Cardiac fibroblast (primary cell): ENCODE results near the gene PCDHGA6.

Source experiments
- DNase-seq, 2 donors: peaks; one replicate each; pipeline versions ENCODE4 v3.0.0 to v3.0.0-alpha.2; 2010; ENCODE audit warnings: low read depth in 2 of 2
- H3K4me3 ChIP-seq, 2 donors: replicated peaks in 1 of 2; 1 replicate in 1 of 2; 2 replicates in 1 of 2; pipeline ENCODE4 v1.5.1; 2011; ENCODE audit warnings: low read depth in 2 of 2, low read length in 2 of 2, mild to moderate bottlenecking in 2 of 2, moderate library complexity in 1 of 2
- TF ChIP-seq, protein P1 (sequence below): IDR thresholded peaks from one replicate; pipeline ENCODE4 v1.5.1; 2011; ENCODE audit warnings: low read depth, mild to moderate bottlenecking, low read length, inconsistent platforms

Gene PCDHGA6

DNA sequence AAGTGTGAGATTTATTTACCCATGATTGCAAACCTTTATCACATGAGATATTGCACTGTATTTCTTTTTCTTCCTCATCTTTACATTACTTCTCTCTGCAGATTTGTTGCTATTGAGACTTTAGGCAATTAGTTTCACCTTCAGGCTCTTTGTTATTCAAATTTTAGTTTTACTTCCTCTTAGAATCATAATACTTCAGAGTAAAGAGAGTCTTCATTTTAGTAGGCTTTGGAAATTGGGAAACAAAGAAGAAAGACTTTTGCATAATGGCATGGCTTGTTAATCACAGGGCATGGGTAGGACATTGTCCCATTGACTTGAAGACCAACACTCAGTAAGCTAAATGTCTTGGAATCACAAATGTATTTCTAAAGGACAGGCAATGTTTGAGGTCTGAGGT, 11.0 kb upstream of the PCDHGA6 start:
- TF ChIP-seq, protein P1, sequence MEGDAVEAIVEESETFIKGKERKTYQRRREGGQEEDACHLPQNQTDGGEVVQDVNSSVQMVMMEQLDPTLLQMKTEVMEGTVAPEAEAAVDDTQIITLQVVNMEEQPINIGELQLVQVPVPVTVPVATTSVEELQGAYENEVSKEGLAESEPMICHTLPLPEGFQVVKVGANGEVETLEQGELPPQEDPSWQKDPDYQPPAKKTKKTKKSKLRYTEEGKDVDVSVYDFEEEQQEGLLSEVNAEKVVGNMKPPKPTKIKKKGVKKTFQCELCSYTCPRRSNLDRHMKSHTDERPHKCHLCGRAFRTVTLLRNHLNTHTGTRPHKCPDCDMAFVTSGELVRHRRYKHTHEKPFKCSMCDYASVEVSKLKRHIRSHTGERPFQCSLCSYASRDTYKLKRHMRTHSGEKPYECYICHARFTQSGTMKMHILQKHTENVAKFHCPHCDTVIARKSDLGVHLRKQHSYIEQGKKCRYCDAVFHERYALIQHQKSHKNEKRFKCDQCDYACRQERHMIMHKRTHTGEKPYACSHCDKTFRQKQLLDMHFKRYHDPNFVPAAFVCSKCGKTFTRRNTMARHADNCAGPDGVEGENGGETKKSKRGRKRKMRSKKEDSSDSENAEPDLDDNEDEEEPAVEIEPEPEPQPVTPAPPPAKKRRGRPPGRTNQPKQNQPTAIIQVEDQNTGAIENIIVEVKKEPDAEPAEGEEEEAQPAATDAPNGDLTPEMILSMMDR: no peak
- no peak overlapping the region for H3K4me3 ChIP-seq
- DNase-seq: no peak

DNA sequence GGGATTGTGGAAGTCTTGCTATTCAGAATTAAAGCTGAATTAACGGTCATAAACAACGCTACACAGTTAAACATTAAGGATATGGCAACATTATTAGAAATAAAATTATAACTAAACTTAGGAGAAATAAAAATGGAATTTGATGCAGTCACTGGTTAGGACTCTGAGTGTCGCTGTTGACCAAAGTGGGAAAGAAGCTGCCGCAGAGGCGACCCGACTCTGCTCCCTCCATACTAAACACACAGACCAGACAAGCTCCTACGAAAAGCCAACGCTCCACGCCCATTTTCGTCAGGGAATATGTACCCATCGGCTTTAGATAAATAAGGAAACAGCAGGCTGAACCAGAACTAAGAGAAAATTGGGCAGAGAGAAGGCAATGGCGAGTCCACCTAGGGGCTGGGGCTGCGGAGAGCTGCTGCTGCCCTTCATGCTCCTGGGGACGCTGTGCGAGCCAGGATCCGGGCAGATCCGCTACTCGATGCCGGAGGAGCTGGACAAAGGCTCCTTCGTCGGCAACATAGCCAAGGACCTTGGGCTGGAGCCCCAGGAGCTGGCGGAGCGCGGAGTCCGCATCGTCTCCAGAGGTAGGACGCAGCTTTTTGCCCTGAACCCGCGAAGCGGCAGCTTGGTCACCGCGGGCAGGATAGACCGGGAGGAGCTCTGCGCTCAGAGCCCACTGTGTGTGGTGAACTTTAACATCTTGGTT, 9.6 kb upstream of the PCDHGA6 start, which contains the start of gene PCDHGA5:
Gene PCDHGA5 (plus strand): TSS at position 211 of the 709 bp plus-strand sequence. CDS start 169 bp downstream, at position 380.
- TF ChIP-seq, protein P1: no peak
- peak within 1 kb of the TSS; percentile 9 to 24 for H3K4me3 ChIP-seq
- peak; percentile 22 to 38 for DNase-seq

DNA sequence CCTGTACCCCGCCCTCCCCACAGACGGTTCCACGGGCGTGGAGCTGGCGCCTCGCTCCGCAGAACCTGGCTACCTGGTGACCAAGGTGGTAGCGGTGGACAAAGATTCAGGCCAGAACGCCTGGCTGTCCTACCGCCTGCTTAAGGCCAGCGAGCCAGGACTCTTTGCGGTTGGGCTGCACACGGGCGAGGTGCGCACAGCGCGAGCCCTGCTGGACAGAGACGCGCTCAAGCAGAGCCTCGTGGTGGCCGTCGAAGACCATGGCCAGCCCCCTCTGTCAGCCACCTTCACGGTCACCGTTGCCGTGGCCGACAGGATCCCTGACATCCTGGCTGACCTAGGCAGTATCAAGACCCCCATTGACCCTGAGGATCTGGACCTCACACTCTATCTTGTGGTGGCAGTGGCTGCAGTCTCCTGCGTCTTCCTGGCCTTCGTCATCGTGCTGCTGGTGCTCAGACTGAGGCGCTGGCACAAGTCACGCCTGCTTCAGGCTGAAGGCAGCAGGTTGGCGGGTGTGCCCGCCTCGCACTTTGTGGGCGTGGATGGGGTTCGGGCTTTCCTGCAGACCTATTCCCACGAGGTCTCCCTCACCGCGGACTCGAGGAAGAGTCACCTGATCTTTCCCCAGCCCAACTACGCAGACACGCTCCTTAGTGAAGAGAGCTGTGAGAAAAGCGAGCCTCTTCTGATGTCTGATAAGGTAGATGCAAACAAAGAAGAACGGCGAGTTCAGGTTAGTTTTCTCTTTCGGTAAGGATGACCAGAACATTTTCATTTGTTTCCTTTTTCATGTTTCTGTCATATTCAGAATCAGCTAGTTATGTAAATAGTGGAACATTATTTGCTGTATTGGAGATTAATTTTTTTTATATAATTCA, 7.4 kb upstream of the PCDHGA6 start:
- TF ChIP-seq, protein P1: no peak
- no peak overlapping the region for H3K4me3 ChIP-seq
- no peak for DNase-seq

DNA sequence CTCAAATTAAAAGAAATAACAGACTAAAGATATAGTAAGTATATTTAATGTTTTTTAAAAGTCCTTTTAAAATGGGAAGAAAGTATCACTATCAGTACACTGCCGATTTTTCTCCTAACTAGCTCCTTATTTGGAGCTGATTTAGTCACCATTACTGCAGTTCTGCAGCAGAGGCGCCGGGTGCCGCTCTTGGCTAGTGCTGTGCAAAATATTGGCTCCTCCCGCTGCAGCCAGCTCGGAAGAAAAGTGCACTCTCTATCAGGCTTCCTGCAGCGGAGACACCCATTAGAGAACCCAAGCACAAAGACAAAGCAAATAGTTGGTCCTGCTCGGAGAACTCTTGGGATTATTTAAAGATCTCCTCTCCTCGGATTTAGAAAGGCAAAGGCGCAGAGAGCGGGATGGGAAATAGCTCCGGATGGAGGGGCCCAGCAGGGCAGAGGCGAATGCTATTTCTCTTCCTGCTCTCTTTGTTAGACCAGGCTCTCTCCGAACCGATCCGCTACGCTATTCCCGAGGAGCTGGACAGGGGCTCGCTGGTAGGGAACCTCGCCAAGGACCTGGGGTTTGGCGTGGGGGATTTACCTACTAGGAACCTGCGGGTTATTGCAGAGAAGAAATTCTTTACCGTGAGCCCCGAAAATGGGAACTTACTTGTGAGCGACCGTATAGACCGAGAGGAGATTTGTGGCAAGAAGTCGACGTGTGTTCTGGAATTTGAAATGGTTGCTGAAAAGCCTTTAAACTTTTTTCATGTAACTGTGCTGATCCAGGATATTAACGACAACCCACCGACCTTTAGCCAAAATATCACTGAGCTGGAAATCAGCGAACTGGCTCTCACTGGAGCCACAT, 3.5 kb upstream of the PCDHGA6 start, which contains the start of gene PCDHGB3:
Gene PCDHGB3 (plus strand): TSS at position 249 of the 855 bp plus-strand sequence. CDS start 153 bp downstream, at position 402.
- peak within 1 kb of the TSS; percentile 30 to 38 for H3K4me3 ChIP-seq
- TF ChIP-seq, protein P1: peak; percentile 52
- peak; percentile 66 to 73 for DNase-seq

DNA sequence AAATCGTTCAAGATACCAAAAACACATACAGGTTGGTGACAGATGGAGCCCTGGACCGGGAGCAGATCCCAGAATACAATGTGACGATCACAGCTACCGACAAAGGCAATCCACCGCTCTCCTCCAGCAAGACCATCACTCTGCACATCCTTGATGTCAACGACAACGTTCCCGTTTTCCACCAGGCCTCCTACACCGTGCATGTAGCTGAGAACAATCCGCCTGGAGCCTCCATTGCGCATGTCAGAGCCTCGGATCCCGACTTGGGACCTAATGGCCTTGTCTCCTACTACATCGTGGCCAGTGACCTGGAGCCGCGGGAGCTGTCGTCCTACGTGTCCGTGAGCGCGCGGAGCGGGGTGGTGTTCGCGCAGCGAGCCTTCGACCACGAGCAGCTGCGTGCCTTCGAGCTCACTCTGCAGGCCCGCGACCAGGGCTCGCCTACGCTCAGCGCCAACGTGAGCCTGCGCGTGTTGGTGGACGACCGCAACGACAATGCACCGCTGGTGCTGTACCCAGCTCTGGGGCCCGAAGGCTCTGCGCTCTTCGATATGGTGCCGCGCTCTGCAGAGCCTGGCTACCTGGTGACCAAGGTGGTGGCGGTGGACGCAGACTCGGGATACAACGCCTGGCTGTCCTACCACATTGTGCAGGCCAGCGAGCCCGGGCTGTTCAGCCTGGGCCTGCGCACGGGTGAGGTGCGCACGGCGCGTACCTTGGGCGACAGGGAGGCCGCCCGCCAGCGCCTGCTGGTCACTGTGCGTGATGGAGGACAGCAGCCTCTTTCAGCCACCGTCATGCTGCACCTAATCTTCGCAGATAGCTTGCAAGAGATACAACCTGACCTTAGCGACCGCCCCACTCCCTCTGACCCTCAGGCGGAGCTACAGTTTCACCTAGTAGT, 1.9 kb upstream of the PCDHGA6 start:
- TF ChIP-seq, protein P1: no peak
- H3K4me3 ChIP-seq: no peak overlapping the region
- DNase-seq: no peak
